Measurements from ENCODE around the gene OR10H2.
"Not testable (repeated sequence)": the region's sequence is repeated elsewhere in the genome, so short reads cannot be mapped to it uniquely, and the experiment has no call there.

The OR10H2 gene, protein sequence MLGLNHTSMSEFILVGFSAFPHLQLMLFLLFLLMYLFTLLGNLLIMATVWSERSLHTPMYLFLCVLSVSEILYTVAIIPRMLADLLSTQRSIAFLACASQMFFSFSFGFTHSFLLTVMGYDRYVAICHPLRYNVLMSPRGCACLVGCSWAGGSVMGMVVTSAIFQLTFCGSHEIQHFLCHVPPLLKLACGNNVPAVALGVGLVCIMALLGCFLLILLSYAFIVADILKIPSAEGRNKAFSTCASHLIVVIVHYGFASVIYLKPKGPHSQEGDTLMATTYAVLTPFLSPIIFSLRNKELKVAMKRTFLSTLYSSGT

GRCh38 chr19:15727724-15728123 is at the start of gene OR10H2:
OR10H2 (plus strand) TSS chr19:15728024; CDS start chr19:15728044, 20 bp downstream.
- DNase-seq = no peak

GRCh38 chr19:15679089-15679488 is 48.7 kb upstream of the OR10H2 start:
- no peak for DNase-seq

GRCh38 chr19:15679865-15680264 is 48.0 kb upstream of the OR10H2 start:
- not testable (repeated sequence) for DNase-seq

- DNase-seq = no peak
These were observed 47.1 kb upstream of the OR10H2 start for GRCh38 chr19:15680478-15681322.

DNA sequence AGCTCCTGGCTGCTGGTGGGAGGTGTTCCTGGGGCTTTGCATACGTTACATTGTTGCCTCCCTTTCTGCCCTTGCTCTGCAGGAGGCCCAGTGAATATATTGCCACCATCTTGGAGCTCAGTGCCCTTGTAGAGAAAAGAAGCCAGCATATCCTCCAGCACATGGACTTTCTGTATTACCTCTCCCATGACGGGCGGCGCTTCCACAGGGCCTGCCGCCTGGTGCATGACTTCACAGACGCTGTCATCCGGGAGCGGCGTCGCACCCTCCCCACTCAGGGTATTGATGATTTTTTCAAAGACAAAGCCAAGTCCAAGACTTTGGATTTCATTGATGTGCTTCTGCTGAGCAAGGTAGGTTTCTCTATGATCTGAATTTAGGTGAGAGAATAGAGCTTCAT is 44.4 kb upstream of the OR10H2 start:
- no peak for DNase-seq

GRCh38 chr19:15684828-15685227 is 43.0 kb upstream of the OR10H2 start:
- no peak for DNase-seq

DNA sequence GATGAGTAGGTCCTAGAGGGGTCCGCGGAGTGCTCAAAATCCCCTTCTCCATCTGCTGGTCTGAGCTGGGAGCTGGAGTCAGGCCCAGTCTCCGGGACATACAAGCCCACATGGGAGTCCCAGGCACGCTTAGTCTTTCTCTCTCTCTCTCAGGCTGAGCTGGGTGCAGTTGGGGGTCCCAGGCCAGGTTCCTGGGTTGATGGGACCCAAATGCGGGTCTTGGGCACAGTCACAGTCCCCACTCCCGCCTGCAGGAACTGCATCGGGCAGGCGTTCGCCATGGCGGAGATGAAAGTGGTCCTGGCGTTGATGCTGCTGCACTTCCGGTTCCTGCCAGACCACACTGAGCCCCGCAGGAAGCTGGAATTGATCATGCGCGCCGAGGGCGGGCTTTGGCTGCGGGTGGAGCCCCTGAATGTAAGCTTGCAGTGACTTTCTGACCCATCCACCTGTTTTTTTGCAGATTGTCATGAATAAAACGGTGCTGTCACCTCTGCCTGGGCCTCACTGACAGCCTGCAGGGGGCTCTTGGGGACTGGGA is 31.1 kb upstream of the OR10H2 start:
- DNase-seq = no peak

DNA sequence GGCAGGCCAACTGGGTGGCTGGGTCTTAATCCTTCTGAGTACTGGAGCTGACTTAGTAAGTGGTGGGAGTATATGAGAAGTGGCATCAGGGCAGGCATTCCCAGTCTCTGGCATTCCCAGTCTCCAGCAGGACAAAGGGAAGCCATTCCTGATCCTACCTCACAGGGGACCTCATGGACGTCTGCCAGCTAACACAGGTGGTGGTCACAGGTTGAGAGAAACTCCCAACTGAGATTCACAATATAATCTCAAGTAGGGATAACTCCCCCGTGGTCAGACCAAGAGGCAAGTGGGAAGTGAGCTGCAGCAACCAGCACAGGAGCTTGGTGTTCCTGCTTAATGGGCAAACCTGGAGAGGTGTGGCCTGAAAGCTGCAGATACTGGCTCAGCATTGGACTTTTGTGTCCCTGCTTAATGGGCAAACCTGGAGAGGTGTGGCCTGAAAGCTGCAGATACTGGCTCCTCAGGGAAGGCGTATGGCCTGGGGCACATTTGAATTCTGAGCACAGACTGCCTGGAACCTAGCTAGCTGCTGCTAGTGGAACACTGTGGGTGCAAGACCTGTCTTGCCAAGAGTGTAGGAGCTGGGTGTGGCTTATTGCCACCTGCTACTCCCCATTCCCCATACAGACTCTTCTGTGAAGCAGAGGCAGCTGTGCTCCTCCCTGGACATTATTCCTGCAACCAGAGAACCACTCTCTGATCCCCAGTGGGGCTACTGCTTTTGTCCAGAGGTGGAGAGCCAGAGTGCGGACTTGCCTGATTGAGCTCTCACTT is 25.9 kb upstream of the OR10H2 start:
- no peak for DNase-seq

- DNase-seq = peak; percentile 96
These were observed 25.3 kb upstream of the OR10H2 start for GRCh38 chr19:15702534-15702930.

DNA sequence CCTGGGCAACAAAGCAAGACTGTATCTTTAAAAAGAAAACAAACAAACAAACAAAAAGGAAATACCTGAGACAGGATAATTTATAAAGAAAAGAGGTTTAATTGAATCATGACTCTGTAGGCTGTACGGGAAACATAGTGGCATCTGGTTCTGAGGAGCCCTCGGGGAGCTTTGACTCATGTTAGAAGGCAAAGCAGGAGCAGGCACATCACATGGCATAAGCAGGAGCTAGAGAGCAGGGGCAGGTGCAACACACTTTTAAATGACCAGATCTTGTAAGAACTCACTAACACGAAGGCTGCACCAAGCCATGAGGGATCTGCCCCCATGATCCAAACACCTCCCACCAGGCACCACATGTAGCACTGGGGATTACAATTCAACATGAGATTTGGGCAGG is 13.2 kb upstream of the OR10H2 start:
- no peak for DNase-seq

- no peak for DNase-seq
These were observed 12.2 kb upstream of the OR10H2 start for GRCh38 chr19:15715642-15716041.

DNA sequence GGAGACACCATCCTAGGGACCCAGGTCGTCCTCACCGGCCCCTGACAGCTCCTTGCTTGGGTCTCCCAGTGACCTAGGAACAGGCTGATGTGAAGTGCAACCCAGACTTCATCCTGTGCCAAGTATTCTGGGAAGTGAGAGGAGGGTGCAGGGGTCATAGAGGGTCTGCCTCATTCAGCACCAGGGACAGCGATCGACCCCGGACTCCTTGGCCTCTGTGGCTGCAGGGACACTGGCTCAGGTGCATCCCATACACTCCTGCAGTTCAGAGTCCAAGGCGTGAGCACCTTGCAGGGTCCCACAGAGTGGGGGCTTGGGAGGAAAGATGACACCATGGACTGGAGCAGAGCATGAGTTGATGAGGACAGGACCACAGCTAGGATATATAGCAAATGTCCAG is 10.0 kb upstream of the OR10H2 start:
- no peak for DNase-seq

GRCh38 chr19:15721268-15721667 is 6.6 kb upstream of the OR10H2 start:
- DNase-seq = no peak

- no peak for DNase-seq
These were observed 4.9 kb upstream of the OR10H2 start for GRCh38 chr19:15722956-15723355.

DNA sequence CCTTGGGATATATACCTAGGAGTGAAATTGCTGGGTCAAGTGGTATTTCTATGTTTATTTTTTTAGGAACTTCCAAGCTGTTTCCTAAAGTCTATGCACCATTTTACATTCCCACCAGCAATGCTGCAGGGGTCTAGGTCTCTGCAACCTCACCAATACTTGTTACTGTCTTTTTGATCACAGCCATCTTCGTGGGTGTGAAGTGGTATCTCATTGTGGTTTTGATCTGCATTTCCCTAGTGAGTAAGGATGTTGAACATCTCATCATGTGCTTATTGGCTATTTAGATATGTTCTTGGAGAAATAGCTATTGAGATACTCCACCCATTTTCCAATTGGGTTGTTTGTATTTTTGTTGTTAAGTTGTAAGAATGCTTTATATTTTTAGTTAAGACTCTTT is 2.7 kb downstream of the OR10H2 start:
- DNase-seq = no peak

GRCh38 chr19:15732388-15732787 is 4.6 kb downstream of the OR10H2 start:
- no peak for DNase-seq

DNA sequence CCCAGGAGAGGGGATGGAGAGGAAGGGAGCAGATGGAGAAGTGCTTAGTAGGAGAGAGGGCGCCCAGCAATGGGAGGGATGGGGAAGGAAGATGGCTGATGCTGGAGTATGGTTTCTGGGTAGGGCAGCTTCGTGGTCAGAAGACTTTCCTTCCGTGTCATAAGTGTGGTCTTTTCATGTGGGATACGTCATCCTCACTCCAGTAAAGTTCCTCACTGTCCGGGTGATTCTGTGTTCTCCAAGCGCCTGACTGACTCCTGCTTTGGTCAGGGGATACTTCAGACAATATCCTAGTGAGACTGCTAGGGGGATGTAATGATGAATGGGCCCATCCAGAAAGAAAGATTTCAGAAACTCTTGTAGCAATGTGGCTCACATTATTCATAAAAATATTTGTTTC is 6.1 kb downstream of the OR10H2 start:
- DNase-seq = no peak

DNA sequence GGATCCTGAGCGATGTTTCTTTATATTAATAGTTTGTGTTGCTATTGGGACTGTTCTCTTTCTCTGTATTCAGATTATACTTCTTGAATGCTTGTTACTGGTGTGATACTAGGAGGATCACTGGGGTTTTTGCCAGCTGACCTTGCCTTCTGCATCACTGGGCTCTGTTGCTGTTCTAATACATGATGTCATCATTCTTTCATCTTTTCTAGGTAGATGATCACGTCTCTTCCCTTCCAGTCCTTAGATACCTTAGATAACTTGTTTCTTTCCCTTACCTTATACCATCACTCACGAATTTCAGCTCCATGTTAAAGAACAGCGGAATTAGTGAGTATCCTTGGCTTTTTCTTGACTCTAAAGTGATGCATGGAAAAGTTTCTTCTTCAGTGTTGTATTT is 9.9 kb downstream of the OR10H2 start, which contains the start of gene OR10H3:
OR10H3 (plus strand) TSS at position 264 of the 400 bp plus-strand sequence. CDS start 3,408 bp downstream, outside the sequence.
- no peak for DNase-seq

- no peak for DNase-seq
These were observed 13.0 kb downstream of the OR10H2 start for GRCh38 chr19:15740785-15741184.

DNA sequence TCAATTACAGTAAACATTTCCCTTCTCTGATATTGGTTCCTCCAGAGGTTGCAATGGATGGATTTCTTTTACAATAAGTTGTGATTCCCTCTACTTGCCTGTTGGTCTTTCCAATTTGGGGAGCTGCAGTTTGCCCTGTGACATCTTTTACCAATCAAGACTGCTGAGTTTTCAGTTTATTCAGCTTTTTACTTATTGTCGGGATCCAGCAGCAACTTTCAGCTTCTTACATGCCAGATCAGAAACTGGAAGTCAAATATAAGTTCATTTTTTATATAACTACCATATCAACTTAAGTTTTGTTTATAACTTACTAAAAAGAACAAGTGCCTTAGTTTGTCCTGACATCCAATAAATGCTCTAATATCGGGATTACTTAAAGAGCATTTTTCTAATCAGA is 20.4 kb downstream of the OR10H2 start:
- no peak for DNase-seq

DNA sequence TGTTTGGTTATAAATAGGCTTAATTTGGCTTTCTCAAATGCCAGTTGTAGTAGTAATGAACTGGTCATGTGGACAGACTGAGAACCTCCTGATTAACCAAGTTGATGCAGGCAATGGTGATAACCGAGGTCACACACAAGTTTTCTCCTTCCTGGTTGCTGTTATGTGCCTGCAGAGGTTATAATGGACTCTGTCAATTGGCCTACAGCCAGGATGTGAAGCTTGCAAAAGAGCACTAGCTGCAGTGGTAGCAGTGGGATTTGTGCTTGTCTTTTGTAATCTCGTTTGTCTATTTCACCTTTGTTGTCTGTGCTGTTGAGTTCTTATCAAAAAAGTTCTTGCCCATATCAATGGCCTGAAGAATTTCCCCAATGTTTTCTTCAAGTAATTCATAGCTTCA is 30.6 kb downstream of the OR10H2 start:
- no peak for DNase-seq

- DNase-seq = no peak
These were observed 32.2 kb downstream of the OR10H2 start for GRCh38 chr19:15759962-15760565.

DNA sequence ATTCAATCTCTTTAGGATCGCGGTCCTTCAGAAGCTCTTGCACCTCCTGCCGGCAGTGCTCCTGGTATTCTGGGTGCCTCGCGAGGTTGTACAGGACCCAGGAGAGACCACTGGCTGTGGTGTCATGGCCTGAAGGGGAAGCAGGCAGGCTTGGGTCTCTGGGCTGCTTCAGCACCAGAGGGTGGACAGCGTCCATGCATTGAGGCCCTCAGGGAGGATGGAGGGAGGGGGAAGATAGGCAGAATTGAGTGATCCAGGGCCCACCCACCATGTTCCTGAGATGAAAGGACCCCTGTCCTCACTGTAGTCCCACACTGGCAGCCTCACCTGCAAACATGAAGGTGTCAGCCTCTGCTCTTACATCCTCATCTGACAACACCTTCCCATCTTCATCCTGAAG is 41.8 kb downstream of the OR10H2 start:
- DNase-seq = peak; percentile 6
